Fibroblast of skin of back (primary cell): ENCODE results near the gene MSL1.

Source experiments
- DNase-seq: peaks from one replicate; pipeline ENCODE4 v3.0.0-alpha.2; 2013

Gene MSL1

GRCh38 chr17:40091691-40092397, 29.9 kb upstream of the MSL1 start:
- no peak for DNase-seq

DNA sequence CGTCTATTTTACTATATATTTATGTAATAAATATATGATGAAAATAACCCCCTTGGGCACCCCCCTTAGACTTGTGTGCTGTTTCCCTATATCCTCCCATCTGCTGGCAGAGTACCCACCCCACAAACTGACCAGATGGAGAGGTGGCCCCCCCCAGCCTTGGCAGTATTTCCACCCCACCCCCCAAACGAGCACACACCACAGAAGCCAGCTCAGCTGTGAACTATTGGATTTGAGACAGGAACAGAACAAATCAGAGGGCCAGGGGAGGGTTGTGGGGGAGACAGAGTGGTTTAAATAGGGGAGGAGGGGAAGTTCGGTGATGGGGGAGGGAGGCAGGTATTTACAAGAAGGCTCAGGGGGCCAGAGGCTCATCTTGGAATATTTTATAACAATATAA, 29.2 kb upstream of the MSL1 start:
- DNase-seq = no peak

DNA sequence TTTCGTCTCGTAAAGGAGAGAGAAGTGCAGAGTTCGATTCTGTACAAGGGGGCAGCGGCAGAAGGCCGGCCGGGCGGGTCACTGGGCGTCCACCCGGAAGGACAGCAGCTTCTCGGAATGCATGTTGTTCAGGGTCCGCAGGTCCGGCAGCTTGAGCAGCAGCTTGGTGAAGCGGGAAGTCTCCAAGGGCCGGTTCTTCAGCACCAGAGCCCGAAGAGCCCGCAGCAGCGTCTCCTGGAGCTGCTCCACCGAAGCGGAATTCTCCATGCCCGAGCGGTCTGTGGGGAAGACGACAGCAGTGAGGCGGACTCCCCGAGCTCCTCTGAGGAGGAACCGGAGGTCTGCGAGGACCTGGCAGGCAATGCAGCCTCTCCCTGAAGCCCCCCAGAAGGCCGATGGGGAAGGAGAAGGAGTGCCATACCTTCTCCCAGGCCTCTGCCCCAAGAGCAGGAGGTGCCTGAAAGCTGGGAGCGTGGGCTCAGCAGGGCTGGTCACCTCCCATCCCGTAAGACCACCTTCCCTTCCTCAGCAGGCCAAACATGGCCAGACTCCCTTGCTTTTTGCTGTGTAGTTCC, 28.7 kb upstream of the MSL1 start:
- no peak for DNase-seq

DNA sequence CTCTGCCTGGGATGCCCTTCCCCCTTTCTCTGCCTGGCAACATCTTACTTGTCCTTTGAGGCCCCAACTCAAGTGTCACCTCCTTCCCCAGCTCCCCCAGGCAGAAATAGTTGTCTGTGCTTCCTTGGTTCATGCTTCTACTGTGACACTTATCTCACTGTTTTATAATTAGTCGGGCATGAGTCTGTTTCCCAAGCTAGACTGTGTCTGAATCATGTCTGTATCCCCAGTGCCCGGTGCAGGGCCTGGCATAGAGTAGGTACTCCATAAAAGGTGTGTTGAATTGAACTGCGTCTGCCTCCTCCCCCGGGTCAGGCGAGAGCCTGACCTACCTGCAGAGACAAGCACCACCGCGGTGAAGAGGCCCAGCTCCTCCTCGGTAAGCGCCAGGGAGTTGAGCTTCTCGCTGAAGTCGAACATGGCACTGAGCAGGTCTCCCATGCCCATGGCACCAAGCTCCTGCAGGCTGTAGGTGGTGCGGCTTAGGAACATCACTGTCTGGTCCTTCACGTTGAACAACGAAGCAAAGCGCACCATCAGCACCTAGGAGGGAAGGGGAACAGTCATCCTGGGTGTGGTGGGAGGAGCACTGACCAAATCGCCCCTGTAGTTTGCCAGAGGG, 28.1 kb upstream of the MSL1 start:
- no peak for DNase-seq

- no peak for DNase-seq
Measured at GRCh38 chr17:40094874-40095273, 26.9 kb upstream of the MSL1 start.

- no peak for DNase-seq
Measured at GRCh38 chr17:40095351-40095943, 26.3 kb upstream of the MSL1 start.

- no peak for DNase-seq
Measured at GRCh38 chr17:40095944-40096791, 25.6 kb upstream of the MSL1 start.

DNA sequence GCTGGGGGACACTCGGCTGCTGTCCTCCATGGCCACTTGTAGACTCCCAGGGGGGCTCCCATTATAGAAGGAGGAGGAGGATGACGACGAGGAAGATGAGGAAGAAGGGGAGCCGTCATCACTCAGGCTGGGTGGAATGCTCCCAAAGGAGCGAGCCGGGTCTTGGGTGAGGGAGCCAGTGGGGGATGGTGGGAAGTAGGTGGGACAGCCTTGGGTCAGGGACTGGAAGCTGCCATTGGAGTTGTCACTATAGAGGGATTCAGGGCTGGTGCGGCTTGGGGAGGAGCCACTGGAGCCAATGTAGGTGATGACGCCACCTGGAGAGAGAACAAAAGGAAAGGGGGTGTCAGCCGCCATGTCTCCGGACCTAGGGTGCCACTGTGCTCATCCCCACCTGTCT, 24.7 kb upstream of the MSL1 start:
- no peak for DNase-seq

DNA sequence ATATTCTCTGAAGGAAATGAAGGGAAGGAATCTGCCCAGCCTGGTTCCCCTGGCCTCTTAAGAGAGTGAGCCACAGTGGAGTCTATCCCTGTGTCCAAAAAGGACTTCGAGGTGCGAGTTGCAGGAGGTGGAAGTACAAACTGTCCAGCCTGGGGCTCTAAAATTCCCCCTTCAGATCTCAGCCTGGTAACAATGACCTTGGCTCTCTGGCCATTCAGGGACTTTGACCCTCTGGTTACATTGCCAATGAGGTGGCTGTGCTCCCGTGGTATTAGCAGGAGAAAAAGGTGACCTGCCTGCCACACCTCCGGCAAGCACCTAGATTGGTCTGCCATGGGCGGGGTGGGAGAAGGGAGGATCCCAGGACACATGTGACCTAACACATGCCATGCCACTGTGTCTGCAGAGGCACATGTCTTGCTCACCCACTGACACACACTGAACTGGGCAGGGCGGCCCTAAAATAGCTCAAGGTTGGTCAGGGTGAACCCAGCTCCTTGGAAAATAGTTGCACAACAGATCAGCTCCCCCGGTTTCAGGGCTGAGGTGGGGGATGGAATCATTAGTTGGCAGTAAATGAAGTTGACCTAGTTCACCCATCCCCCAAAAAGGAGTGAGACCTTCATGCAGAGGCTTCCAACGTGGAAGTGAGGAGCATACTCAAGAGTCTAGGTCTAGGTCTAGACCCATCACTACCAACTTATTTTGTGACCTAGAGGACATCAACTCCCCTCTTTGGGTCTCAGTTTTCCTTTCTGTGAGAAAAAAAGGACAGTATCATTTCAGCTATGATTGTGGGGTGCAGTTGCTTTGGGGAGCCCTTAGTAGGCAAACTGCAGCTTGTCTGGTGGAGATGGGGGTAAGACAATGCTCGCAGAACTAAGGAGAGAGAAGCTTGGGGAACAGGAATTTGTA, 23.6 kb upstream of the MSL1 start:
- DNase-seq = no peak

DNA sequence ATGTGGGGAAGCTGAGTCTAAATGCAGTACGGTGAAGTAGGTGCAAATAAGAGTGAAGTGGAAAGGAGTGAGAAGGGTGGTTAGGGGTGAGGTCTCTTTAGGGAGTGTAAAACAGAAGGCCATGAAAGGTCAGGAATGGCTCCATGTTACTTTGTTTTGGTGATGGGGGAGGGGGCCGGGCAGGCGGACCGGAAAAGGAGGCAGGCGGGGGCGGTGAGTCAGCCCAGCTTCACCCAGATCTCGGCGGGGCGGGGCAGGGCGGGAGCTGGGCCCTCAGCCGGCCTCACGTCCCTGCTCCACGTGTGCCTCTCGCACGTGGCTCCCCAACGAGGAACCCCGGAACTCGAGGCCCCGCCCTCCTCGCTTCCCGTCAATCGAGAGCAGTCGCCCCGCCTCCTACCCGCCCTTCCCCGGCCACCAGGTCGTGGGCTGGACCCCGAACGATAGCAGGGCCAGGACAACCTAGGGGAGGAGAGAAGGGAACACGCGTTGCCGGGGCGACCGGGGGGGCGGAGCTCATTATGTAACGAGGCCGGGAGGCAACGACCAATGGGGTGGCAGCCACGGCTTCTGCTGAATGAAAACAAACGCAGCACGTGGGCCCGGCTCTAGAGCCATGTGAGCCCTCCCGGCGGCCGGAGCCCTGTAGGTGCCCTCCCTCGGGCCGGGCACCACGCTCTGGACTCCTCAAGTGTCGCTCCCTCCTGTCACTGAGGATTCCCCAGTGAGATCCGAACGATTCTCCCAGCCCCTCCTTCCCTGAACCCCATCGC, 22.7 kb upstream of the MSL1 start:
- DNase-seq = peak; percentile 99

DNA sequence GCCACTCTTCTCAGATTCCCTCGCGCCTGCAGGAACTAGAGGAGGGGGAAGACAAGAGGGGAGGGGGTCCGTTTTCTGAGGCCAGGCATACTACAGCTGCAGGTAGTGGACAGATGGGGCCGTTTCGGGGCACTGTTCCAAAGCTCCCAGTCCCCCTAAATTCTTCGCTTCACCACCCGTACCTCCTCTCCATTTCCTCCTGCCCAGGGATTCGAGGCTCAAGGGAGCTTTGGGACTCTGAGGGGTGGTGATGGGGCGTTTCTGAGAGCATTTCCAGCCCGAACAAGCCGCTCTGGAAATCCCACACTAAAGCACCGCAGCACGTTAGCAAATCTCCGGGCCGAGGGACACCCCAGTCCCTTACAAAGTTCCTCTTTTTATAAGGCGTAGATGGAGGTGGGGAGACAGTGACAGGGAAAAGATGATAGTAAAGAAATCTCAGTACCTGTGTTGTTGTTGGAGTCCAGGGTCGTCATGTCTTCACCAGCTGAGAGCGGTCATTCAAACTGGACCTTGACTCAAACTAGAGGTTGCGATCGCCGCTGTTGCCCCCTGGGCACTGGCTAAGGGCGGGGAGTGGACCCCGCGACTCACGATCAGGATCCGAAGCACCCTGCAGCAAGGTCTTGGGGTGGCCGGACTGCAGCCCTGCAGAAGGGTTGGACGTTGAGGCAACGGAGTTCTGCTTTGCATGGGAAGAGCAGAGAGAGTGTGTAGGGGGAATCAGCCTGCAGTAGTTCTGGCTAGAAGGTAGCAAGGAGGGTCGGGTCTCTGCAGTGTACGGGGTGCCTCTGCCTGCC, 22.0 kb upstream of the MSL1 start:
- DNase-seq = no peak

DNA sequence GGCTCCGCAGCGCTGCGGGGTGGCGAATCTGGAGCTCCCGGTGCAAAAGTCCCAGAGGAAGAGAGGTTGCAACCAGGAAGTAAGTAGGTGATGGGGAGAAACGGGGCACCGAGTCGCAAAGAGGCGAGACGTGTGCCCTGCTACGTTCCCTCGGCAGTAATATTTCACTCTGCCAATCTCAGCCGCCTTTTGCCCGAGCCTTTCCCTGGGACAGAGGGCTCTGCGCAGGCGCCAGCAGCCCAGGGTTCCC, 21.4 kb upstream of the MSL1 start, which contains the start of gene NR1D1:
Gene NR1D1, minus strand, starts transcription at position 171 of the 250 bp plus-strand sequence. CDS start 495 bp downstream, outside the sequence.
- DNase-seq = no peak

DNA sequence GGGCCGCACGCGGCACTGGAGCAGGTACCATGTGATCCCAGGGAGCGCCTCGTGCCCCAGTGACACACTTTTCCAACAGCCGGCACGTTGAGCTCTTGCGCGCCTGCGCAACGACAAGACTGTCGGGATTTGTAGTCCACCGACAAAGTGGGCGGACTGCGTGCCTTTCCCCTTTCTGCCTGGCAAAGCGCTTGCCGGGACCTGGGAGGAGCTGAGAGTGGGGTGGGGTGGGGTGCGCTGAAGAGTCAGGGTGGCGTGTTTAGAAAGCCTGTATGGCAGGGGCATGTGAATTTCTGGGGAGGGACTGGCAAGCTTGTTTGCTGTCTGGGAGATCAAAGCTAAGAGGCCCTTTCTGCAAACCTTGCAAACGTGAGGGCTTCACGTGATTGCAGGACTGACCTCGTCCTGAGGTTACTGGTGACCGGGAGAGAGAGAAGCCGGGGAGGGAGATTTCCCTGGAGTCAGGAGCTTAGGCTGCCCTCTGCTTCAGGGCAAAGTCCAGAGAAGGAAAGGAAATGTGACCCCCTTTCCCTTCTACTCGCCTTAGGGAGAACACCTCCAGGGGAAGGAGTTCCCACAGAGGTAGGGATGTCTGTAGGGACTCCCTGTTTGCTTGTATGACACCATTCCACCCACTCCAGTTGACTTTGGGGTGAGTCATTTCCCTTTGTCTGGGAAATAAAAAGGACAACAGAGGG, 21.0 kb upstream of the MSL1 start:
- DNase-seq = peak; percentile 98

DNA sequence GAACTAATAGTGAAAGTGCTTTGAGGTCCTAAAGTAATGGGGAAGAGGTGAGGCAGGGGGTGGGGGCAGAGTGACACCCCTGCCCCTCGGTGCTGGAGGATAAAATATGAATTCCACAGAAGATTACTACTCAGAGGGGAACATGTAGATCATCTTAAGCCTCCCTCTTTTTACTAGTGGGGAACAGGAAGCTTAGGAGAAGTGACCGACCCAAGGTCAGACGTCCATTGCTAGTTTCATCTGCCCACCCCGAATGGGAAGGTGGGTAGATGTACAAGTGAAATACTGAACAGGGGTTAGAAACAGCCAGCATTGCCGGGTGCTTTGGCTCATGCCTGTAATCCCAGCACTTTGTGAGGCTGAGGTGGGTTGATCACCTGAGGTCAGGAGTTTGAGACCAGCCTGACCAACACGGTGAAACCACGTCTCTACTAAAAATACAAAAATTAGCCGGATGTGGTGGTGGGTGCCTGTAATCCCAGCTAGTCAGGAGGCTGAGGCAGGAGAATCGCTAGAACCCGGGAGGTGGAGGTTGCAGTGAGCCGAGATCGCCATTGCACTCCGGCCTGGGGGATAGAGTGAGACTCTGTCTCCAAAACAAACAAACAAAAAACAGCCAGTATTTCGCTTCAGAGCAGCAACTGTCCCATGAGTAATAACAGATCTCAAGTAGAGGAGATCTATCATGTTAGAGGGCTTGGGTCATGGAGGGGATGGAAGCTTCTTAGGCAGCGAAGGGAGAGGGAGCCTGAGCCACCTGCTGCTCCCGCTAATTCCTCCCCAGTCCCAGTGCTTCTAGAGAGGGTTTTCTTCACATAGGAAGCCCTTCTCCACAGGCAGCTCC, 20.2 kb upstream of the MSL1 start:
- DNase-seq = no peak

DNA sequence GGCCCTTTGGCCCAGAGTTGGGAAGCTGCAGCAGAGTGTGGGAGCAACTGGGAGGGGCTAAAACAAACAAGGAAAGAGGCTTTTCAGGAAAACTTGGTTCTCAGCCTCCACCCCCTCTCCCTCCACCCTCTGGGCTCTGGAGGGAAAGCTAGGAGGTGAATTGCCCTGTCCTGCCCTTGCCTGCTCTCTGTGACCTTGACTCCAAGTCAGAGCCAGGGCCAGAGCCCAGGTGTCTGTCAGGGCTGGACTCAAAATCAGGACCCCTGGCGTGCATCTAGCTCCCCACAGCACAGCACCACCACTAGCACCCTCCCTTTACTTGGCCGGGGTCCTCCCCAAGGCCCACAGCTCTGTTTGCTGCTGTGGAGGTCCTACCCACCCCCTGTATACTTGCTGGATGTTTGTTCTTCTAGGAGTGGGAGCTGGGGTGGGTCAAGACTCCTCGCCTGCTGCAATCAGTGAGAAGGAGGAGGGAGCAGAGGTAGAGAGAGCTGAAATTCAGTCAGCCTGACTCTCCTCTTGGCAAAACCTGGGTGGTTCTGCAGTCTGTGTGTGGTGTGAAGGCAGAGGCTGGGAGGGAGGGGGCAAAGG, 18.6 kb upstream of the MSL1 start:
- no peak for DNase-seq

- no peak for DNase-seq
Measured at GRCh38 chr17:40103688-40104087, 18.1 kb upstream of the MSL1 start.

DNA sequence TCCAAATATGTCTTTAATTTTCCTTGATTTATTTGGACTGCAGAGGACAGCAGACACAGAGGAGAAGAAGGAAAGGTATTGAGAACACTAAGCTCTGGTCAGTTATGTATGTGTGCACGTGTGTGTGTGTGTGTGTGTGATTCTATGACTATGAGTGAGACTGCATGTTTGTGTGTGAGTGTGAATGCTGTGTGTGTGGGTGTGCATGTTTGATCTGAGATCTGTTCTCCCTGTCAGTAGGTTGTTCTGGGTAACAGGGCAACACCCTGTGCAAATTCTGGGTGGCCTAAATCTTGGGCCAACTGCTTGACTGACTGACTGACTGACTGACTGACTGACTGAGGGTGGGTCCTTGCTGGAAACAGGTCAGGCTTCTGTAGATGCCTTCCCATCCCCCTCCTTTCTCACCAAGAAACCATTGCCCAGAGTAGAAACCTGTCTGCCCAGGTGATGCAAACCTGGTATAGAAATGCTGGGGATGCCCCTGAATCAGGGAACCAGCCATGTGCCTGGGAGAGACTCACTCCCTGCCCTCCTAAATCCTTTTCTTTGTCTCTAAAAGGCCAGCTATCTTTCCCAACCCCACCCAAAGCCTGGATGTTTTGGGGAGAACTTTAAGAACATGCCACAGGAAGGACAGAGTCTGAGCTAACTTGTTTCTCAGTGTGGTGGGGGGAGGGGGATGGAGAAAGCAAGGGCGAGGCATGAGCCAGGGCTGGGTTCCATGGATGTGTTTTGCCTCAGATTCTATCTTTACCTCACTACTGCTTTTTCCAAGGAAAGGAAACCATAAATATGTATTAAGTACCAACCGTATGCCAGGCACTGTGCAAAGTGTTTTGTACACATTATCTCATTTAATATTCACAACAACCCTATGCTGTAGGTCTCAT, 16.9 kb upstream of the MSL1 start:
- DNase-seq = no peak
